ENCODE data around the gene SAMD10.
A peak's percentile ranks its signal among the peaks of the same experiment; 100 is the strongest.
"Not testable (repeated sequence)": the region's sequence is repeated elsewhere in the genome, so short reads cannot be mapped to it uniquely, and the experiment has no call there.

SAMD10 gene

GRCh38 chr20:63973160-63973479, 6.3 kb downstream of the SAMD10 start:
- no peak for DNase-seq (ENCODE audit: extremely low spot score)
- ChIA-PET POLR2A (interaction anchor here (0.6 kb wide), 1 partner anchor 10 kb away, joined by 4 read pairs; no protein-coding TSS in a partner anchor), CTCF (interaction anchor here (0.8 to 4.6 kb wide), 19 partner anchors 9 to 435 kb away, joined by 3 to 33 read pairs (median 6); partner anchors contain the start of gene C20orf204)
- no peak for TF ChIP-seq CTCF (IDR thresholded peaks at IDR 0.05; ENCODE audit: control extremely low read depth, extremely low read depth, low read depth, missing control alignments)

- ChIA-PET POLR2A (interaction anchor here (0.6 kb wide), 1 partner anchor 10 kb away, joined by 4 read pairs; no protein-coding TSS in a partner anchor), CTCF (interaction anchor here (1.0 to 4.6 kb wide), 7 partner anchors 19 to 91 kb away, joined by 3 to 33 read pairs (median 7); partner anchors contain the start of gene C20orf204)
- no peak for TF ChIP-seq CTCF (IDR thresholded peaks at IDR 0.05; ENCODE audit: control extremely low read depth, extremely low read depth, low read depth, missing control alignments)
- DNase-seq (ENCODE audit: extremely low spot score): no peak
Measured at GRCh38 chr20:63972312-63973159, 6.9 kb downstream of the SAMD10 start.

GRCh38 chr20:63971960-63972311, 7.5 kb downstream of the SAMD10 start:
- DNase-seq (ENCODE audit: extremely low spot score); POLR2A ChIA-PET: not testable (repeated sequence)
- CTCF ChIA-PET: interaction anchor here (4.6 kb wide), 1 partner anchor 66 kb away, joined by 33 read pairs; the partner anchor contains the start of gene C20orf204

GRCh38 chr20:63970714-63971431, 8.6 kb downstream of the SAMD10 start:
- CTCF ChIA-PET: no interaction called here
- POLR2A ChIA-PET: no interaction called here
- no peak for TF ChIP-seq CTCF (IDR thresholded peaks at IDR 0.05; ENCODE audit: control extremely low read depth, extremely low read depth, low read depth, missing control alignments)
- no peak for DNase-seq (ENCODE audit: extremely low spot score)

- DNase-seq (ENCODE audit: extremely low spot score): peak; percentile 86
- POLR2A ChIA-PET: no interaction called here
Measured at GRCh38 chr20:63969838-63970713, 9.4 kb downstream of the SAMD10 start, which contains the start of gene ZNF512B. Gene ZNF512B, minus strand, starts transcription at chr20:63969930. Its CDS starts 1,980 bp downstream, at chr20:63967950.

More at GRCh38 chr20:63969838-63970713, 9.4 kb downstream of the SAMD10 start, which contains the start of gene ZNF512B:
- CTCF ChIA-PET: no interaction called here
- TF ChIP-seq CTCF (IDR thresholded peaks at IDR 0.05; ENCODE audit: control extremely low read depth, extremely low read depth, low read depth, missing control alignments): no peak
